GM18526 (cell line): ENCODE data around the gene ACP7.

Experiments used
- POLR2A ChIP-seq: IDR thresholded peaks from 3 replicates; pipeline ENCODE4 v1.6.1; 2011; ENCODE audit not compliant: insufficient read length; ENCODE audit errors: extremely low read depth

Gene ACP7, protein sequence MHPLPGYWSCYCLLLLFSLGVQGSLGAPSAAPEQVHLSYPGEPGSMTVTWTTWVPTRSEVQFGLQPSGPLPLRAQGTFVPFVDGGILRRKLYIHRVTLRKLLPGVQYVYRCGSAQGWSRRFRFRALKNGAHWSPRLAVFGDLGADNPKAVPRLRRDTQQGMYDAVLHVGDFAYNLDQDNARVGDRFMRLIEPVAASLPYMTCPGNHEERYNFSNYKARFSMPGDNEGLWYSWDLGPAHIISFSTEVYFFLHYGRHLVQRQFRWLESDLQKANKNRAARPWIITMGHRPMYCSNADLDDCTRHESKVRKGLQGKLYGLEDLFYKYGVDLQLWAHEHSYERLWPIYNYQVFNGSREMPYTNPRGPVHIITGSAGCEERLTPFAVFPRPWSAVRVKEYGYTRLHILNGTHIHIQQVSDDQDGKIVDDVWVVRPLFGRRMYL

GRCh38 chr19:39083983-39084731 is at the start of gene ACP7:
Gene ACP7 (plus strand): TSS chr19:39084368. CDS start chr19:39085270, 902 bp downstream.
- no peak for TF ChIP-seq POLR2A

DNA sequence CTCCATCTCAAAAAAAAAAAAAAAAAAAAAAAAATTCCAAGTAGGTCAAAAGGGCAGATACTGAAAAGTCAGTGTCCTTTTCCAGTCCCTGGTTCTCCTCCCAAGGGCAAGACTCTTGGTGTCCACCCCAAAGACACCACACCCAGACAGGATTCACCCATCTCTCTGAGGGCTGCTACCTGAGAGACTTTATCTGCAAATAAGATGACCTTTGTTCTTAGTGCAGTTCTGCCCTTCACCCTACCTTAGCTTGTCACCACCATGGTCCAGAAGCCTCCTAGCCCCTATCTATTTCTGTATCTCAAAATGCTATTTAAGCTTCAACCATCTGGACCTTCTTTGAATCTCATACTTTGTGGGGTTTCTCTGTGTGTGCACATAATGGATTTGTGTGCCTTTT is 47.6 kb upstream of the ACP7 start:
- TF ChIP-seq POLR2A, result no peak

- TF ChIP-seq POLR2A, result no peak
Observed at GRCh38 chr19:39037194-39037593, 47.0 kb upstream of the ACP7 start.

- no peak for TF ChIP-seq POLR2A
Observed at GRCh38 chr19:39038098-39038497, 46.1 kb upstream of the ACP7 start.

- no peak for TF ChIP-seq POLR2A
Observed at GRCh38 chr19:39045506-39045905, 38.7 kb upstream of the ACP7 start.

DNA sequence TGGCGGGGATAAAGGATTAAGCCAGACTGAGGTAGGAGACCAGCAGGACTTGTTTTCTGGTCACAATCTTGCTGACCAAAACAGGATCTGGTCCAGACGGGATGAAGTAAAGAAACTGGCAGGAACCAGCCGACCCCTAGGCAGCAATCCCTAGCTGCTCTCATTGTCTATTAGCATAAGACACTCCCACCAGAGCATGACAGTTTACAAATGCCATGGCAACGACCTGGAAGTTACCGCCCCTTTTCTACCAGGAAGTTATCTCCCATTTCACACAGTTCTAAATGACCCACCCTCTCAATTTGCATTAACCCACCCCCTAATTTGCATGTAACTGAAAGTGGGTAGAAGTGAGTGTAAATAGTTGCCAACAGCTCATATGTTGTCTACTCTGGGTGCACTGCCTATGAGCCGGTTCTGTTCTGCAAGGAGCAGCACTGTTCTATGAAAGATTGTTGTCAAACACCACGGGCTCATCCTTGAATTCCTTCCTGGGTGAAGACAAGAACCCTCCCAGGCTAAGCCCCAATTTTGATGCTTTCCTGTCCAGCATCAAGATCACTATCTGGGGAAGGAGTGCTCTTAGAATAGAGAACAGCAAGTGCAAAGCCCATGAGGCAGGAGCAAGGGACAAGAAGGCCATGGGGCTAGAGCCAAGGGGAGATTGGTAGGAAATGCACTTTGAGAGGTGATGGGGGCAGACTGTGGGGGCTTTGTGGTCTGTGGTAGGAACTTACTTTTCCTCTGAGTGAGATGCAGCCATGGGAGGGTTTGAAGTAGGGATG is 37.9 kb upstream of the ACP7 start:
- TF ChIP-seq POLR2A, result no peak

- no peak for TF ChIP-seq POLR2A
Observed at GRCh38 chr19:39047073-39047472, 37.1 kb upstream of the ACP7 start.

- TF ChIP-seq POLR2A, result no peak
Observed at GRCh38 chr19:39052243-39052746, 31.9 kb upstream of the ACP7 start.

DNA sequence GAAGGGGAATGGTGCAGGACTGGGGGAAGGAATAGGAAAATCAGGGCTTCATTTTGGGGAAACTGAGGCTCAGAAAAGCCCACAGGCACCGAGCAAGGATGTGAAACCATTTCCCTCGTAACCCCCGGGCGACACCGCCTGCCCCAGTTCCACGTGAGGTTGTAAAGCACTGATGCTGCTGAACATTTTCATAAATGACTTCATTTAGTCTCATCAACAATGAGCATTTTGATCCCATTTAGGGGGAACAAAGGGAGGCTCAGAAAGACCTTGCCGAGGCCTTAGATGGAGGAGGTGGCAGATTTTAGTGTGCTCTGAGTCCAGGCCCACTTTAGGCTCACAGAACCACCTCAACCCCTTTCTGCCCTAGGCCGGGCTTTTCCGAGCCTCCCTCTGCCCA is 31.3 kb upstream of the ACP7 start:
- no peak for TF ChIP-seq POLR2A

DNA sequence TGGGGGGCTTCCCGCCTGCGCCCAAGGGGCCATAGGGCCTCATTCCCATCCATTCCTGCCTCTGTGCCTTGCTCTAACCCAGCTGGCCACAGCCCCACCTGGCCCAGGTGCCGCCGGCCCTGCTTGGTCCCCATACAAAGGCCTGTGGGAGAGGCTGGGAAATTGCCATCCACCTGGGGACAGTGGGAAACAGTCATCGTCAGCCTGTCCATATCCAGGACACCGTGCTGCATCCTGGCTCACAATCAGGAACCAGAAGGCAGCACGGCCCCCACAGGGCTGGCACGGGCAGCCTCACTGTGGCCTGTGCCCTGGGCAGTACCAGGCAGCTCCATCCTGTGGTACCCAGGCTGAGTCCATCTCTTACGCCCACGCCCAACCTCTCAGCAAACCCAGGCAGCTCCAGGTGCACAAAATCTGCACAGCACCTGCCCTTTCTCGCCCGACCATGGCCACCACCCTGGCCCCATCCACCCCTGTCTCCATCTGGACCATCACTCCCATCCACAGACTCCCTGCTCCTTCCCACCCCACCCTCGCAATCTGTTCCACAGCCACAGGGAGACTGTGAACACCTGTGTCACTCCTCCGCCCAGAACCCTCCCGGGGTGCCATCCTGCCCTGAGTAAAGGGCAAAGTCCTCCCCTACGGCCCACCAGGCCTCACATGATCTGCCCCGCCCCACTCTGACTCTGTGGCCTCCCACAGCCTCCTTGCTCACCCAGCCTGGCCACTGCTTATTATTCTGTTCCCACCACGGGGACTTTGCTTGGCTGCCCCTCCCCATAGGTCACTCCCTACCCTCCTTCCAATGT is 30.7 kb upstream of the ACP7 start:
- TF ChIP-seq POLR2A, result no peak

GRCh38 chr19:39054091-39054470 is 30.1 kb upstream of the ACP7 start:
- no peak for TF ChIP-seq POLR2A

DNA sequence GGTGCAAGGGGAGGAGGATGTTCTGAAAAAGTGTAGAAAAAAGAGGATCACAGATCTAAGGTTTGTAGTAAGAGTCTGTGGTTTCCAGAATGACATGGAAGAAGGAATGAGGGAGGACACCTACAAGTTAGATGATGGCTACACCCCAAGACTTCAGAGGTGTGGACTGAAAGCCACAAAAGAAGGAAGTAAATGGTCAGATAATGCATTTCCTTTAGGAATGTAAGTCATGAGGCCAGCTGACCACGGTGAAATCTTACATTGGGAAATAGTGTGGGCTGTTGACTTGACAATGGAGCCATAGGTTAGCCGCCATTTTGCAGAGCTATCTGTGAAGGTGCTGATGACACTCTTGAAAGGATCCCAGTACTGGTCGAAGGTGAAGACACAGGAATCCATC is 26.6 kb upstream of the ACP7 start:
- TF ChIP-seq POLR2A, result no peak

- TF ChIP-seq POLR2A, result no peak
Observed at GRCh38 chr19:39059302-39059701, 24.9 kb upstream of the ACP7 start.

- TF ChIP-seq POLR2A, result no peak
Observed at GRCh38 chr19:39060171-39060570, 24.0 kb upstream of the ACP7 start.

DNA sequence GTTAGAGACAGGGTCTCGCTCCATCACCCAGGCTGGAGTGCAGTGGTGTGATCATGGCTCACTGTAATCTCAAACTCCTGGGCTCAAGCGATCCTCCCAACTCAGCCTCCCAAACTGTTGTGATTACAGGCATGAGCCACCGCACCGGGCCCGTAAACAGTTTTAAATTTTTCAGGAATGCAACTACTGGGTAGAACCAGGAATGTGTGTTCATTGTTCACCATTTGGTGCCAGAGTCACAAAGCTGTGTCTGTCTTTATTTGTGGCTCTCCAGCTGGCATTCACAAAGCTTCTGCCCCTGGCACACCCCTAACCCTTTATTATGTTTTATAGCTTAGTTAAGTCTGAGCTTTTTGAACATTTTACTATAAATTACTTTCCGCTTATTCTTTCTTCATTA is 19.8 kb upstream of the ACP7 start:
- no peak for TF ChIP-seq POLR2A
